ENCODE results near the gene CYP27C1.
"Not testable (repeated sequence)": the region's sequence is repeated elsewhere in the genome, so short reads cannot be mapped to it uniquely, and the experiment has no call there.

Gene CYP27C1

DNA sequence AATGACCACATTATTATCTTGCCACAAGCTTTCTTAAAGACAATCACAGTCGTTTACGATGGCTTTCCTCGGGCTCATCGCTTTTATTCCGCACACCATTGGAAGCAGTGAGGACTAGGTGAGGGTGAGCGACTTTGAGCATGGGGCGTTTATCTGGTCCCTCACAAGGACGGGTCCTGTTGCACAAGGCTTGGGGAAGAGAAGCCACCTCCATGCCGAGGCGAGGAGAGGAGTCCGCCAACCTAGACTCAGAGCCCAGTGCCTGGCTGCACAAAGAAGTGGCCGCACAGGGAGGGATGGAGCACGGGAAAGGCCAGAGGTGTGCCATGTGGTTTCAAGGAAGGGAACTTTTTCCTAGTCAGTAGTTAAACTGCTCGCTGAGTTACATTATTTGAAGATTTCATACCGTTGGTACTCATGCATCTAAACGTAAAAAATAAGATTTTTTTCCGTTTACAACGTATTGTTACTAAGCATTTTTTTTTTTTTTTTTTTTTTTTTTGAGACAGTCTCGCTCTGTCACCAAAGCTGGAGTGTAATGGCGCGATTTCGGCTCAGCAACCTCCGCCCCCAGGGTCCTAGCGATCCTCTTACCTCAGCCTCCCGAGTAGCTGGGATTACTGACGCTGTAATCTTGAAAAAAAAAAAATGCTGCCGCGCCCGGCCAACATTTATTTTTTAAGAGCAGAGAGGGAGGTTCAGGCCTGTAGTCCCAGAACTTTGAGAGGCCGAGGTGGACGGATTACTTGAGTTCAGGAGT lies 849 bp upstream of the CYP27C1 start:
- no peak for DNase-seq

DNA sequence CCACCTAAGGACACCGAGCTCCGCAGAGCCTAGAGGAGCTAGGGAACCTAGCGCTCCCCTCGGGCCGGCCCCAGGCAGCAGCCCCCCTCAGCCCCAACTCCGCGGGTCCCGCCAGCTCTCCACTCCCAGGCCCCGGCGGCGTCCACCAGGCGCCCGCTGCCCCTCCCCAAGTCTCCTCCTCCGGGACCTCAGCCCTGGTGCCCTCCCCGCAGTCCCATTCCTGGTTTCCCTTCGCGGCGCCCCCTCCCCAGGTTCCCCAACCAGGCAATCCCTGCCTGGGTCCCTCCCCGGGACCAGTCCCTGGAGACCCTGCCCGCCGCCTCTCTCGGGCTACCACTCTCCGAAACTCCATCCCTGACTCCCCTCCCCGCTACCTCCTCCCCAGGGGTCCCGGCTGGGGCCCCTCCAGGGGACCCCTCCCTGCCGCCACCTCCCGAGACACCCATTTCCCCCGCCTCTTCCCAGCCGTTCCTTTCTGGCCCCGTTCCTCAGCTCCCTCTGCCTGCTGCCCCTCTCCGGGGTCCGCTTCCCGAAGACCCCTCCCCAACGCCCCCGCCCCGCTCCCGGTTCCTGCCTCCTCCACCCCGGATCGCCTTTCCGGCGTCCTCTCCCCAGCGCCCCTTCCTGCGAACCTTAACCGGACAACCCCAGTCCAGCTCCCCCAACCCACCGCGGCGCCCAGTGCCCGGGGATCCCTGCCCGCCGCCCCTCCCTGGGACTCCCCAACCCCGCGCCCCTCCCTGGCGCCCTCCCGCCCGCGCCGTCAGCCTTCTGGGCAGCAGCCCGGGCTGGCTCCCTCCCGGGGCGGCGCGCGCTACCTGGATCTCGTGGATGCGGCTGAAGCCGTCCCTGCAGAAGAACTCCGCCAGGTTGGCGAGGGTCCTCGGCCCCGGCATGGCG lies 678 bp downstream of the CYP27C1 start:
- DNase-seq = no peak

DNA sequence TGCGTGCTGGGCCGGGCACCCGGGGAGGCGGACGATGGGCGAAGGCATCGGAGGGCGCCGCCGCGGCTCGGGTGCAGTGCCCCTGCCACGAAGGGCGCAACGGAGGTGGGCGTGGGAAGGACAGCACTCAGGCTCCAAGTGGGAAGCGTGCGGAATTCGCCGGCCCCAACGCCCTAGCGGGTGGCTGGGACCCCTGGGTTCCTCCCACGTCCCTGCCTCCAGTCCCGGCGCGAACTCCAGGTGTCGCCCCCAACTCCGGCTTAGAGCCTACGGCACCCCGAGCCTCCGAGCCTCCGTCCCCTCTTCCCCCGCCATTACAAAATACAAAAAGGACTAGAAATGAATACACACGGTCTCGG lies 1.3 kb downstream of the CYP27C1 start:
- DNase-seq = no peak

DNA sequence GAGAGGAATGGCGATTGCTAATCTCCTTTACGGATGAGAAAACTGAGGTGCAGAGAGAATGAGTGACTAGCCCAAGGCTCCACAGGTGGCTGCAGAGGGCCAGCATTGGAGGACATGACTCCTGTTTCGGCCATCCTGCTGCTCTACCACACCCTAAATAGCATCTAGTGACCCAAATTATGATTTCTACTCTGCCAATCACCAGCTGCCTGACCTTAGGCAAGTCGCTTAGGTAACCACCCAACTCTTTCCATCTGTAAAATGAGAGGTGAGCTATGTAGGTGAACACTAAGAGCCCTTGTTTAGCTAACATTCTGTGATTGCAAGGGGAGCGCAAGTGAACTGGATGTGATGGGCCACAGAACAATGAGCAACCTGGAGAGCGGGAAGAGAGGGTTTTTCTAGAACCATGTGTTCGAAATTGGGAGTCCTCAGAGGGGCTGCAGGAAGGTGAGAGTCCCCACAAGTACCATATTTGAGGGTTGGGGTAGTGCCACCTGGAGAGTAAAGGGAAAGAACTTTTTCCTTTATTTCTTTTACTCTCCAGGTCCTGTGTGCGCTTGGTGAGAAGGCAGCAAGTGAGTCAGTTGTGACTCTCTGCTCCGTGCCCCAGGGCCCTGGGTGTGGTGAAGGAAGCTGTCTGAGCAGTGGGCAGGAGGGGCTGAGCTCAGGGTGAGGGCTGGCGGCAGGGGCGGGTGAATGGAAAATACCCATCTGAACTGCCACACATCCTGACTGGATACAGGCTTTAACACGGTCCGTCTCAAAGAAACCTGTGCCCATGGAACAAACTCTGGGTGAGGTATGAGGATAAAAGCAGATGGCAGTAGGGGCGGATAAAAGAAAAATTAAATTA lies 2.4 kb downstream of the CYP27C1 start:
- no peak for DNase-seq

DNA sequence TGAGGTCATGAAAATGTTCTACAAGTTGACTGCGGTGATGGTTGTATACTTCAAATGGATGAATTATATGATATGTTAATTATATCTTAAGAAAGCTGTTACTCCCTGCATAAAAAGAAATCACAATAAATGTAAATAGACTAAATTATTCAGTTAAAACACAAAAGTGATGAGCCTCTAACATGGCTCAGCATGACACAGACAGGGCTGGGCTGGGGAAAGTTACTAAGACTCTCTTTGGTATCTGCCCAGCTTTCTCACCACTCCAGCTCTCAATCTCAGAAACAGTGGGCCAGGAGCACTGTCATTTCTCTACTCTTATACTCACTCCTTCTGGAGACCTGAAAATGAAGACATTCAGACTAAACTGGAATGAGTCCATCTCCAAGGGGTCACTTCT lies 3.5 kb downstream of the CYP27C1 start:
- DNase-seq = no peak

DNA sequence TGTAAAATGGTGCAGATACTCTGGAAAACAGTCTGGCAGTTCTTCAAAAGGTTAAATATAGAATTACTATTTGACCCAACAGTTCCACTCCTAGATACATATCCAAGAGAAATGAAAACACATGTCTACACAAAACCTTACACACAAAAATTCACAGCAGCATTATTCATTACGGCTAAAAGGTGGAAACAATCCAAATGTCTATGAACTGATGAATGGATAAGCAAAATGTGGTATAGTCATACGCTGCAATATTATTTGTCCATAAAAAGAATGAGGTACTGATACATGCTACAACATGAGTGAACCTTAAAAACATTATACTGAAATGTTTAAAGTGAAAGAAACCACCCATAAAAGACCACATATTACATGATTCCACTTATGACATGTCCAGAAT lies 4.0 kb downstream of the CYP27C1 start:
- no peak for DNase-seq

DNA sequence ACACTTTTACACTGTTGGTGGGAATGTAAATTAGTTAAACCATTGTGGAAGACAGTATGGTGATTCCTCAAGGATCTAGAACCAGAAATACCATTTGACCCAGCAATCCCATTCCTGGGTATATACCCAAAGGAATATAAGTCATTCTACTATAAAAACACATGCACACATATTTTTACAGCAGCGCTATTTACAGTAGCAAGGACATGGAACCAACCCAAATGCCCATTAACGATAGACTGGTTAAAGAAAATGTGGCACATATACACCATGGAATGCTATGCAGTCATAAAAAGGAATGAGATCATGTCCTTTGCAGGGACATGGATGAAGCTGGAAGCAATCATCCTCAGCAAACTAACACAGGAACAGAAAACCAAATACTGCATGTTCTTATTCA lies 5.9 kb downstream of the CYP27C1 start:
- DNase-seq = not testable (repeated sequence)

DNA sequence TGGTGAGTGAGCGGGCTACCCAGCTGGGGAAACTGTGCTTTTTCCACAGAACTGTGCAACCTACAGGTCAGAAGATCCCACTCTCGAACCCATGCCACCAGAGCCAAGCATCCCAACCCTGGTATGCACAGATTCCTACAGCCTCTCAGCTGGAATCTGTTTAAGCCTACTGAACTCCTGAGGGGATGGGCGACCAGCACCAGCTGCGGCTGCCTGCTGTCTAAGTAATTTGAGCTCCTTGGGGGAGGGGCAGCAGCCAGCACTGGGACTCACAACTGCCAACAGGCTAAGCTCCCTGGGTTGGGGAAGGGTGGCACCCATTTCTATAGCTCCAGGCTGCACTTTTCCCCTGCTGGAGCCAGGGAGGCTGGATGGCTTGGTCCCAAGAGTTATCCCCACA lies 11.8 kb downstream of the CYP27C1 start:
- no peak for DNase-seq

DNA sequence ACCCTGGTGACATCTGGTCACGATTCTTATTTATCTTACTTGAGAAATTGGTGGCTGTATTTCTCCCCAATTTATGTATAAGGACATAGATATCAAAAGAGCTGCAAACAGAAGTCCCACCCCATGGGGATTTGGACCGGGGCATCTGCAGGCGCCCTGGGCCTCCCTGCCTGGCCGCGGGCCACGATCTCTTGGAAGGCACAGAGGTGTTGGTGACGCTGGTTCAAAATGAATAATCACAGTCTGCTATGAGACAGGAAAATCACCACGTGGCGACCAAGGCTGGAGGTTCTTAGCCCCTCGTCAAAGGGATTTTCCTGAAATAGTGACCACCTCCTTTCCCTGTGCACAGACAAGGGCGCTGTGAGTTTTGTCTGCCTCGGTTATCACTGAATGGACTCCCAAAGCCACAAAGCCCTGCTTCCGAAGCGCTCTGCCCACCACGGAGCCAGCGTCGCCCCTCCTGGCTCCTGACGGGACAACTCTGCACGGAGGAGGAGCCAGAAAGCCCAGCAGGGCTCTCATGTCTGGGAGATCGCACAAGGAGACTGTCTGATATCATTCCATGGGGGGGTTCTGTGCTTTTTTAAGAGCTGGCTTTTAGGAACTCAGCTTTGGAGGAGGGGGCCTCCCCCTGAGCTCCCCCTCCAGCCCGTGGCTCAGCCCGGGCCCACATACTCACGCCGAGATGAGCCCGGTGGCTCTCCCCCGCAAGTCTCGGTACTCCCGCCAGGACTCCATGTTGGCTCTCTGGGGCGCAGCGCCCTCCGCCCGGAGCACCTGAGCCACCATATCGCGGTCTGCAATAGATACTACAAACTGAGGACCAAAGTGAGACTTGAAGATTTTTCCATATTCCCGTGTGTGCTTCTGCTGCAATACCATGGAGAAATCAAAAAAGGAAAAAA lies 14.6 kb downstream of the CYP27C1 start:
- DNase-seq = no peak

DNA sequence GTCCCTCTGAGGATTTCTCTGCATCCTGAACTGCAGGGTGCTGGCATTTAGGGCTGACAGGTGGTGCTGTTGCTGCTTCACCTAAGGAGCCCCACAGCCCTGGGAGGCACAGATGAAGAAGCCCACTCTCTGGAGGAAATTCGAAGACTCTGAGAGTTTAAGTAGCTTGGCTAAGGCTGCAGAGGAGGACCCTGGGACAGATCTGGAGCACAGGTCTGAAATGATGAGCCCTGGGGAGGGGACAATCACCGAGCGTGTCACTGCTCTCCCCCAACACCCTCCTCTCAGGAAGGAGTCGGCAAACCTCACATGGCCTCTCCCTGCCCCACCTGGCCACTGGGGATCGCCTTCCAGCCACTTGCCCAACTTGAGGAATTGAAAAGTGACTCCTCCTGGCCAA lies 18.6 kb downstream of the CYP27C1 start:
- no peak for DNase-seq

DNA sequence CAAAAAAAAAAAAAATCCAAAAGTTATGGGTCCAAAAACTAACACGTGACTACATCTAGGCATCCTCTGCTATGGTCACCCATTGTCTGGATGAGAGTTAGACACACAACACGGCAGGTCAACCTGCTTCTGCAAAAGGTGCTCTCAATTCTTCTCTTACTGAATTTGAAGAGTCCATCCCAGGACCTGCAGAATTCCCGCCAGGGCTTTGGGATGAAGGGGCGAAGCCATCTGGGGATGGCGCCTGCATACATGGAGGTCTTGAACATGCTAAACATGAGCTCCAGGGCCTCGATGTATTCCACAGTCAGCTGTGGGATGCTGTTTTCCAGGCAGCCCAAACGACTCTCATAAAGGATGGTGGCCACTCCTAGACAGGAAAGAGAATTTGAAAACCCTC lies 19.1 kb downstream of the CYP27C1 start:
- DNase-seq = no peak

DNA sequence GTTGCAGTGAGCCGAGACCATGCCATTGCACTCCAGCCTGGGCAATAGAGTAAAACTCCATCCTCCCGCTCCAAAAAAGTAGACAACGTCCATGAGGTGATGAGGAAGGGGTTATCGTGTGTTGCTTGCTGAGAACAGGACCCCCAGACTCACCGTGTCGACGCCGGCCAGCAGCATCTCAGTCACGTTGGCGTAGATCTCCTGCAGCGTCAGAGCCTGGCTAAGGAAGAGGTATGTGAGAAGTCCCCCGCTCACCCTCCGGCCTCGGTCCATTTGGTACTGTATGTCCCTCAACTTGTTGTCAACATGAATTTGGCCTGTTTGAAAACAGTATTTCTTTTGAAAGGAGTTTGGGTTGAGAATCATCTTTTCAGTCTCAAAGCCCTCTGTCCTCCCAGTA lies 20.9 kb downstream of the CYP27C1 start:
- no peak for DNase-seq

DNA sequence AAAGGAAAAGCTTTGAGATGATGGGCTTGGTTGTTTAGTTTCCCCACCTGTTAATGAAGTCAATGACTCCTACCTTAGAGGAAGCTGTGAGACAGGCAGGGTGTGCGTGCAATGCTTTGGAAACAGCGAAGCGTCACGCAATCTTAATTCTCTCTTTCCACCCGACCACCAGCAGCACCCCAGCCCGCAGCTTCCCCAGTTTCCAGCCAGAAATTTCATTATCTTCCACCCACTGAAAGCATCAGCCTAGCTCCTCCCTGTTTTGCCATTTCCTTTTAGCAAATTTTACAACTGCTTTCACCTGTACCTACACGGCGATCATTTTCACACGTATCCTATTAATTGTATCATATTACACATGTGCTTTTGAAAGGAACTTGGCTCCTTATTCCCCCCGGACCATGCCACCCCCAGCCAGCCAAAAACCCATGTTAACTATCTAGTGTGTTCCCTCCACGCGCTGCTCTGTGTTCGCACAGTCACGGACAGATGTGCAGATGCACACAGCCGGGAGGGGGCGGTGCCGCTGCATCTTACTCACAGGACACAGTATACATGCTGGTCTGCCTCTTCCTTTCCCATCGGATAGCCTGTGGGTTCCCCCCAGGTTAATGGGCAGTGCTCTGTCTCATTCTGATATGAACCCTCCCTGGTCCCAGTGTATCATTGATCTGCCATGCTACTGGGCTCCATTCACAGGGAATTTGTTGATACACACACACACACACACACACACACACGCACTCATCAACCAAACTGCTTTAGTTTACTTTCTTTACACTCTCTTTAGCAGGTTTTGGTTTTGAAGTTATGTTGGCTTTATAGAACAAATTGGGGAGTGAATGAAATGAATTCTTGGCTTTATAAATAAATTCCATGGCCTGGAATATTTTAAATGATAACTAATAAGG lies 22.4 kb downstream of the CYP27C1 start:
- peak; percentile 77 for DNase-seq

DNA sequence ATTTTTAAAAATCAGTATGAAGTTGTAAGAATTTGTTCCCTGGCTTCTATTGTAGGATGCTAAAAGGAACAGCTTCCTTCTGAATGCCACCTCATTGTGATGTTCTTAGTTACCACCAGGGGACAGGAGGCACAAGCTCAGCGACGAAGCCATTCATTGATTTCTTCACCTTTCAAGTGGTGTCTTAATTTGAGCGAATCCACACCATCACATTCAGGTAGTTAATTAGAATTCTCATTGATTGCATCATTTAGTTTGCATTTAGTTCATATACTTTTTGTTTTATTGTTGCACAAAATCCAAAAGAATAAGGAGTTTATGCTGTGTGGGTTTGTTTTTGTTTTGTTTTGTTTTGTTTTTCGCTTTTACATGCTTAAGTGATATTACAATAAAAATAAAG lies 23.1 kb downstream of the CYP27C1 start:
- DNase-seq = peak; percentile 41

DNA sequence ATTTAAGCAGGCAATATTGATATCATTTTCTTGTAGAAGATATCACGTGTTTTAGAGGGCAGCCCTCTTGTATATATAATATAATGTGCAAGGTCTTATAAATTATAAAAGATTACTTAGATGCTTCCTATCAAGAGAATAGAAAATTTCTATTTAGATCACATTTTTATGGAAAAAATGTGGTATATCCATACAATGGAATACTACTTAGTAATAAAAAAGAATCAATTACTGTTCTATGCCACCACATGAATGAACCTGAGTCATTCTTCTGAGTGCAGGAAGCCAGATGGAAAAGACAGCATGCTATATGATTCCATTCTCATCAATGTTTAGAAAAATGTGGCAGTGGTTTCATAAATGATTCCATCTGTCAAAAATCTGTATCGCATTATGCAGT lies 23.6 kb downstream of the CYP27C1 start:
- no peak for DNase-seq

DNA sequence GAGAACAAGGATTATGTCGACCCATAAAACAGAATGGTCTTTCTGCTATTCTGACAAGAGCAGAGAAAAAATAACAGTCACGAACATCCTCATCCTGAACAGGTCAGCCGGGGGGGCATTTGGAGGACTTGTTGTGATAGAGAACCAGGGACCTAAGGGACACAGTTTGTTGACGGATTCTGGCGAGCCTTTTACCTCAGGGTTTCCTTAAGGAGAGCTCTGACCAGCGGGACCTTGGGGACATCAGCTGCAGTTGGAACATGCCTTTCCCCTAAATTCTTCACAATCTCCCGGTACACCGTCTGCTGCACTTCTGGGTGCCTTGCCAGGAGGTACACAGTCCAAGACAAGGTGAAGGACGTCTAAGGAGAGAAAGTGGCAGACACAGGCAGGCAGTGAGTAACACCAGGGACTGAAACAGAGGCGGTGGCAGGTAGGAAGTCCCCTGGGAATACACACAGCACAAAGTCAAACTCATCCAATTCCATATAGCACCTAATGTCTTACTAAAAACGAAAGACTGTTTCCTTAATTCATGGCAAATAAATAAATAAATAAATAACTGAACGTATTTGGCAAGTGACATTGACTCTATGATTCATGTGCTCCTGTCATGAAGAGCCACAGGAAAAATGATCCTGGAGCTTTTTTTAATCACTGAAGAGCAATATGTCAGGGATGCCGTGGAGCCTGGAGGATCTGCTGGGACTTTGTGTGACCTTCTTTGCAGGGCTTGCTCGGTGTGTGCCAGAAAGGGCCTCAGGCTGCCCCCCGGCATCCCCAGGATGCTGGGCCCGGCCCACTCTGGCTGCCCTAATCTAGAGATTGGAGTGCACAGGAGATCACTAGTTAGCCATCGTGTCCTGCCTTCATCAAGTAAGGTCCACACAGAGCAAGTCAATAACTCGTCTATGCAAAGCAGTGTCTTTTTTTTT lies 24.7 kb downstream of the CYP27C1 start:
- DNase-seq = no peak

DNA sequence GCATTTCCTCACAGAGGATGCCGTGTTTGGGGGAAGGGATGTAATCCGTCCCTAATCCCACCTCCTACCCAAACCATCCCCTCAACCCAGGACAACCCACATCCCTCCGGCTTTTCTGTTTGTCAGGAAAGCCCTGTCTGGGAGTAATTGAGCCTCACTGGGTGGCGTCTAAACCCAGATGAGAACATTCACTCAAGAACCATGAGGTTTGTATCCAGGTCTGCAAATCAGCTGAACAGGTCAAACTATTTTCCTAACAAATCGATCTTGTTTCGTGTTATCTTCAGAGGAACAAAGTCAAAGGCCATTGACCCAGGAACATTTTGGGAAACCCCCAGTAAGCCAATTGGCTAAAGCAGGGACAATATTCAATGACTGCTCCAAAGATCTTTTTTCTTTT lies 25.7 kb downstream of the CYP27C1 start:
- DNase-seq = no peak

DNA sequence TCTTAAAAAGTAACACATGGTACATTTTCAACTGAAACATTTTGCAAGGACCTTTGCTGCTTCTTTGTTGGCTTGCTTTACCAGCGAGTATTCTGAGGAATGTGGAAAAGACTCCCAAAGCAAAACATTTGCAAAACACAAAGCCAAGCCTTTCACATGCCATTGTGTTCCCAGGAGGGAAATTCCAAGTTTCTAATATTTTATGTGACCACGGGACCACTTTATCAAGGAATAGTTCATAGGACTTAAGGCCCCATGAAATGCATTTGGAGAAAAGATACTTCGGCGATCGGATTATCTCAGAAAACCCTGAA lies 26.2 kb downstream of the CYP27C1 start:
- no peak for DNase-seq

DNA sequence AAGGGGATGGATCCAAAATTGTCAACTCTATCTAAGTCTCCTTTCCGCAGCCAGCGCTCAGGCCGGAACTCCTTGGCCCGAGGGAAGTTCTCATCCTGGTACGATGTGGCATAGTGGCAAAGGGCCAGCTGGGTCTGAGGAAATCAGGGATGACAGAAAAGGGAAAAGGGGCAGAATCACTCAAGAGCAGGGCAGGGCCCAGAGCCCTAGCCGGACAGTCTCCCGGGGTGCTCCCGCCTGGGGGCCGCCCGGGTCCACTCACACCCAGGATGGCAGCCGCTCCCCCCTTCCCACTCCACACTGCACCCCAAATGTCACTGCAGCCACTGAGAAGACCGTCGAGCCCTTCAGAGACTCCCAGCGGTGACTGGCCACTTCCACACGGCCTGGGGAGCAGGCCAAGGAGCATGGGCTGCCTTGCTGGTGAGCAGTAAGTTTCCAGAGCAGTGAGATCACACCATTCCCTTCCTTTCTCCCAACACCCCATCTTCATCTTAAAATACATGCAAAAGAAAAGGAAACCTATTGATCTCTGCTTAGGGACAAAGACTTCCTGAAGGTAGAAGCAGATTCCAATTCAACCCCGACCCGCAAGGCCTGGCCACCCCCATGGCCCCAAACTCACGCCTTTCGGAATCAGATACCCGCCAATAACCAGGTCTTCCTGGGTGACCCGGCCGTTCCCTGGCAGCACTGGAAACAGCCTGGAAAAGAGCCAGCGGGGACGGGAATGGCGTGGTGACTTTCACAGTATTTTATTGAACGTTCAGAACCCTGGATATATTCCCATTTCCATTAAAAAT lies 26.7 kb downstream of the CYP27C1 start:
- no peak for DNase-seq
